SU-DHL-6 (cell line): ENCODE results near the gene AGO3.

ENCODE experiments used
- CTCF ChIP-seq: fragments of 200-600 bp; sonication (generic); IDR thresholded peaks from one replicate; pipeline ENCODE4 v1.5.1; 2017; ENCODE audit warnings: antibody characterized with exemption, mild to moderate bottlenecking, low read length, moderate library complexity; ENCODE audit not compliant: insufficient read depth, poor library complexity, severe bottlenecking
- EZH2phosphoT487 ChIP-seq: fragments of 200-600 bp; sonication (generic), shearing (Covaris generic); conservative IDR thresholded peaks from 2 replicates; pipeline ENCODE4 v1.6.1; 2018; ENCODE audit warnings: mild to moderate bottlenecking, antibody characterized with exemption, low read length, moderate library complexity, mixed read lengths

- TF ChIP-seq CTCF (no peak), EZH2phosphoT487 (no peak)
These were observed 155.8 kb downstream of the AGO3 start for GRCh38 chr1:36086529-36087232.
